PC-9 (cell line): ENCODE results near the gene ETV6. TPM values are rescaled to one million over a fixed set of nuclear protein-coding genes. Genes with fewer than 3 reads are reported as not detected.
A peak's percentile ranks its signal among the peaks of the same experiment; 100 is the strongest.

Experiments
- BruUV-seq: library from RNA; stranded (reverse); fragments of 400-500 nt; replicated peaks from 2 replicates; lab custom pipeline; 2021; lab: Mats Ljungman, UMichigan
- CTCF ChIA-PET: fragments of 300-600 bp; sonication (Branson Sonifier 250); formaldehyde crosslinking; loops from one replicate; lab custom pipeline; 2022; ENCODE audit warnings: antibody characterized with exemption; lab: Charles Lee
- POLR2A ChIA-PET: fragments of 300-600 bp; sonication (Branson Sonifier 250); formaldehyde crosslinking; loops from one replicate; lab custom pipeline; 2022; ENCODE audit warnings: antibody characterized with exemption; ENCODE audit not compliant: unreplicated experiment; lab: Charles Lee
- DNase-seq, 2 experiments: peaks; one replicate each; pipeline versions ENCODE4 v3.0.0 to v3.0.0-alpha.2; 2015 to 2022; ENCODE audit warnings: mixed read lengths in 1 of 2
- H2AFZ ChIP-seq: fragments of 200-600 bp; sonication (generic); 2 replicates; pipeline ENCODE4 v1.8.1; 2017; ENCODE audit warnings: antibody characterized with exemption
- H3F3A ChIP-seq: fragments of 200-600 bp; sonication (generic); 2 replicates; pipeline ENCODE4 v1.8.1; 2017; ENCODE audit warnings: antibody characterized with exemption, mild to moderate bottlenecking, low read depth; ENCODE audit not compliant: insufficient read depth
- H3K27ac ChIP-seq: fragments of 200-600 bp; sonication (generic); 2 replicates; pipeline ENCODE4 v1.6.1; 2016; ENCODE audit warnings: mixed run types
- H3K27me3 ChIP-seq: fragments of 200-600 bp; sonication (generic); 2 replicates; pipeline ENCODE4 v1.6.1; 2016; ENCODE audit warnings: low read depth, mixed run types; ENCODE audit not compliant: insufficient read depth
- H3K36me3 ChIP-seq: fragments of 200-600 bp; sonication (generic); 2 replicates; pipeline ENCODE4 v1.6.1; 2016; ENCODE audit warnings: low read depth, mixed run types
- H3K4me1 ChIP-seq: fragments of 200-600 bp; sonication (generic); replicated peaks from 2 replicates; pipeline ENCODE4 v1.6.1; 2016; ENCODE audit warnings: mixed run types; ENCODE audit not compliant: insufficient read depth
- H3K4me2 ChIP-seq: fragments of 200-600 bp; sonication (generic); 2 replicates; pipeline ENCODE4 v1.6.1; 2017; ENCODE audit warnings: mixed run types
- H3K4me3 ChIP-seq: fragments of 200-600 bp; sonication (generic); 2 replicates; pipeline ENCODE4 v1.6.1; 2016; ENCODE audit warnings: mixed run types
- H3K79me2 ChIP-seq: fragments of 200-600 bp; sonication (generic); 2 replicates; pipeline ENCODE4 v1.6.1; 2017; ENCODE audit warnings: low read depth, mixed run types
- H3K9me2 ChIP-seq: fragments of 200-600 bp; sonication (generic); 2 replicates; pipeline ENCODE4 v1.8.1; 2017; ENCODE audit warnings: mild to moderate bottlenecking; ENCODE audit not compliant: insufficient read depth
- H3K9me3 ChIP-seq: fragments of 200-600 bp; sonication (generic); 2 replicates; pipeline ENCODE4 v1.8.1; 2016; ENCODE audit warnings: low read depth; ENCODE audit not compliant: insufficient read depth
- H4K20me1 ChIP-seq: fragments of 200-600 bp; sonication (generic); 2 replicates; pipeline ENCODE4 v1.8.1; 2017; ENCODE audit not compliant: insufficient read depth
- CTCF ChIP-seq: fragments of 200-600 bp; sonication (generic); conservative IDR thresholded peaks from 2 replicates; pipeline ENCODE4 v1.6.1; 2017; ENCODE audit warnings: mixed run types, antibody characterized with exemption, mild to moderate bottlenecking, moderate library complexity
- EZH2 ChIP-seq: fragments of 200-600 bp; sonication (generic); IDR thresholded peaks from 2 replicates; pipeline ENCODE4 v1.8.0; 2017; ENCODE audit warnings: antibody characterized with exemption, low read depth
- intact Hi-C: fragments of 100-400 bp; cut with micrococcal nuclease; formaldehyde crosslinking; loops from one replicate; pipeline ENCODE4 v1.10.0; 2022; ENCODE audit not compliant: unreplicated experiment
- total RNA-seq: library from RNA; stranded (reverse); gene quantifications from 2 replicates; pipeline ENCODE4 v1.2.3, GENCODE V29; 2021

The ETV6 gene
- total RNA-seq, 1 experiment from 2014 or later, result 62.8 TPM

- peaks cover 13% of the 10 kb centered on the region for H3K4me1 ChIP-seq
- no peaks in the 10 kb centered on the region for H3K27me3 ChIP-seq
- H3K9me3 ChIP-seq, result peaks cover 4% of the 10 kb centered on the region; the same call in 1 of the 2 replicates
- H3K4me2 ChIP-seq, result no peak overlapping the region
- BruUV-seq, result TSS peak; percentile 2
- H4K20me1 ChIP-seq, result 0 out of 2 replicates have a peak, but pooled peaks cover 3% of the 10 kb centered on the region
- H3K27ac ChIP-seq, result no peak overlapping the region
- H2AFZ ChIP-seq, result no peak overlapping the region
- intact Hi-C loops, result no loop called here
- peaks cover 7% of the 10 kb centered on the region; the same call in 1 of the 2 replicates for H3K36me3 ChIP-seq
- H3K79me2 ChIP-seq, result peaks cover 14% of the 10 kb centered on the region
- DNase-seq, result no peak
- ChIA-PET POLR2A (no interaction called here), CTCF (no interaction called here)
- H3K4me3 ChIP-seq, result no peak overlapping the region
- peaks cover 12% of the 10 kb centered on the region; the same call in 1 of the 2 replicates for H3F3A ChIP-seq
- no peak for TF ChIP-seq CTCF
- TF ChIP-seq EZH2, result no peak
- H3K9me2 ChIP-seq, result no peaks in the 10 kb centered on the region
Measured at GRCh38 chr12:11769723-11770514, 120.4 kb downstream of the ETV6 start.

GRCh38 chr12:11771356-11771755, 121.9 kb downstream of the ETV6 start:
- H4K20me1 ChIP-seq, result 0 out of 2 replicates have a peak, but pooled peaks cover 3% of the 10 kb centered on the region
- H3K27ac ChIP-seq, result peak overlapping the region; percentile 54
- intact Hi-C loops, result no loop called here
- peaks cover 12% of the 10 kb centered on the region; the same call in 1 of the 2 replicates for H3F3A ChIP-seq
- peaks cover 13% of the 10 kb centered on the region for H3K4me1 ChIP-seq
- no peak for TF ChIP-seq CTCF
- no peak overlapping the region for H3K4me3 ChIP-seq
- peaks cover 4% of the 10 kb centered on the region; the same call in 1 of the 2 replicates for H3K9me3 ChIP-seq
- no peak for DNase-seq
- peaks cover 14% of the 10 kb centered on the region for H3K79me2 ChIP-seq
- no peak overlapping the region for H3K4me2 ChIP-seq
- no peaks in the 10 kb centered on the region for H3K9me2 ChIP-seq
- ChIA-PET CTCF (interaction anchor here (0.6 kb wide), 1 partner anchor 25 kb away, joined by 4 read pairs; no protein-coding TSS in a partner anchor), POLR2A (no interaction called here)
- BruUV-seq, result no TSS peak
- no peaks in the 10 kb centered on the region for H3K27me3 ChIP-seq
- H2AFZ ChIP-seq, result no peak overlapping the region
- peaks cover 7% of the 10 kb centered on the region; the same call in 1 of the 2 replicates for H3K36me3 ChIP-seq

- TF ChIP-seq CTCF, result no peak
- no peak for TF ChIP-seq EZH2
- intact Hi-C loops, result no loop called here
- Histone ChIP-seq H3K36me3 (peaks cover 7% of the 10 kb centered on the region; the same call in 1 of the 2 replicates), H3F3A (peaks cover 12% of the 10 kb centered on the region; the same call in 1 of the 2 replicates), H2AFZ (no peak overlapping the region), H3K4me2 (no peak overlapping the region), H3K9me3 (peaks cover 4% of the 10 kb centered on the region; the same call in 1 of the 2 replicates), H3K4me1 (peaks cover 13% of the 10 kb centered on the region), H3K27me3 (no peaks in the 10 kb centered on the region), H3K79me2 (peaks cover 14% of the 10 kb centered on the region), H3K27ac (peak overlapping the region; percentile 54), H4K20me1 (0 out of 2 replicates have a peak, but pooled peaks cover 3% of the 10 kb centered on the region), H3K9me2 (no peaks in the 10 kb centered on the region), H3K4me3 (no peak overlapping the region)
- ChIA-PET POLR2A (no interaction called here), CTCF (no interaction called here)
- no TSS peak for BruUV-seq
- peak in 1 of 2 experiments; percentile 61 for DNase-seq
Measured at GRCh38 chr12:11771895-11772502, 122.5 kb downstream of the ETV6 start.
